Measurements from ENCODE around the gene SLC41A3.
A peak's percentile ranks its signal among the peaks of the same experiment; 100 is the strongest.

Gene SLC41A3

DNA sequence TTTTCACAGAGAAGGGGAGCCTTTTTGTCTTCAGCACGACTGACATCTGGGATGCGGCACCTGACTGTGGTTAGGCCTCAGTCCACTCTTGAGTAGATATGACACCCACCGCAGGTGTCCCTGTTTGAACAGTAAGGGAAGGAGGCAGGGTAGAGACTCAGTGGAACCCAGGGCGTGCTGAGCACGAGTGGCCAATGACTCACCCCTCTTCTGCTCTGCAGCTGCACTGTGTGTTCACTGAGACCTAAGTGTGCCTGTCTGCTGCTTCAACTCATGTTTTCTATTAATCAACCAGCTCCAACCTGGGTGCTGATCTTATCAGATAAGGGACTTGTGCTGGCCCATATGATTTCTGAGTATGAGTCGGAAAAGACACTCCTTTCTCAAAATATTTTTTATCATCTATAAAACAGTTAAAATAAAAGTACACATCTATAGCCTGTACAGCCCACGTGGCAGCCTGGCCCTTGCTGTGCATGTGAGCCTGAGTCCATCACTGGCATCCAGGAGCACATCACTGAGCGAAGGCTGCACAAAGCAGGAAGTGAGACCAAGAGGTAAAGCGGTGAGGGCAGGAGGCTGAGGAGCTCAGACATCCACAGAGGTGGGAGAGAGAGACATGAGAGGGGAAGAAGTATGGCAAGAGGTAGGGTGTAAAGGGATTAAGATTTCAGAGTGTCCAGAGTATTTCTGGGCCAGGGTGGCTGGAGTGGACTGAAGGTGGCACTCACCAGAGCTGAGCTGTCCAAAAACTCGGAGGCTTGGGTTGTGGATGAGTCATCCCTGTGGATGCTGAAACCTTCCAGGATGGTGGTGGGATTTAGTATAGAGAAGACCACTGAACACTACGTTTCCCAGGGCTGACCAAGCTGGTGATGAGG lies 49.2 kb downstream of the SLC41A3 start:
- H3K4me2 ChIP-seq = no peak overlapping the region
- H3K27ac ChIP-seq = no peak overlapping the region
- H3K4me3 ChIP-seq = no peak overlapping the region
- no peak overlapping the region for H3K9ac ChIP-seq
- H3K9me3 ChIP-seq = peaks cover 15% of the 10 kb centered on the region
- no peaks in the 10 kb centered on the region for H3K27me3 ChIP-seq
- H4K20me1 ChIP-seq = no peaks in the 10 kb centered on the region
- H3K36me3 ChIP-seq = peaks cover 50% of the 10 kb centered on the region
- no peak for TF ChIP-seq Cebpa-rat (IDR thresholded peaks at IDR 0.05)
- H3K4me1 ChIP-seq = no peaks in the 10 kb centered on the region

DNA sequence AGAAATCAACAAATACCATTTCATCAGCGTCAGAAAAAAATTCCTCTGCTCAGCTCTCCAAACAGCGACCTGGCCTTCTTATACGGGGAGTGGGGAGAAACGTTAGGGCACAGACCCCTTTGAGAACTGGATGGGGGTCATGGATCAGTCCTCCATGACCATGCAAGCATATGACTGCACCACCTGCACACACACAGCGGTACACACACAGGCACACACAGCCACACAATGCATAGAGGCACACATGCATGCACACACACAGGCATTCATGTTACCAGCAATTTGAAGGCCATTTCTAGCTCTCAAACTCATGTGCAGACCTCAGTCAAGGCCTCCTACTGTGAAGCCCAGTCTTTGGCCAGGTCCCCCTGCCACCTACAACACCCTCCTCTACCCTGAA lies 50.2 kb downstream of the SLC41A3 start:
- Histone ChIP-seq H3K4me2 (no peak overlapping the region), H3K36me3 (peaks cover 58% of the 10 kb centered on the region), H3K4me1 (no peaks in the 10 kb centered on the region), H3K9me3 (peaks cover 22% of the 10 kb centered on the region), H4K20me1 (no peaks in the 10 kb centered on the region), H3K9ac (no peak overlapping the region), H3K27ac (no peak overlapping the region), H3K4me3 (no peak overlapping the region), H3K27me3 (no peaks in the 10 kb centered on the region)
- no peak for TF ChIP-seq Cebpa-rat (IDR thresholded peaks at IDR 0.05)

DNA sequence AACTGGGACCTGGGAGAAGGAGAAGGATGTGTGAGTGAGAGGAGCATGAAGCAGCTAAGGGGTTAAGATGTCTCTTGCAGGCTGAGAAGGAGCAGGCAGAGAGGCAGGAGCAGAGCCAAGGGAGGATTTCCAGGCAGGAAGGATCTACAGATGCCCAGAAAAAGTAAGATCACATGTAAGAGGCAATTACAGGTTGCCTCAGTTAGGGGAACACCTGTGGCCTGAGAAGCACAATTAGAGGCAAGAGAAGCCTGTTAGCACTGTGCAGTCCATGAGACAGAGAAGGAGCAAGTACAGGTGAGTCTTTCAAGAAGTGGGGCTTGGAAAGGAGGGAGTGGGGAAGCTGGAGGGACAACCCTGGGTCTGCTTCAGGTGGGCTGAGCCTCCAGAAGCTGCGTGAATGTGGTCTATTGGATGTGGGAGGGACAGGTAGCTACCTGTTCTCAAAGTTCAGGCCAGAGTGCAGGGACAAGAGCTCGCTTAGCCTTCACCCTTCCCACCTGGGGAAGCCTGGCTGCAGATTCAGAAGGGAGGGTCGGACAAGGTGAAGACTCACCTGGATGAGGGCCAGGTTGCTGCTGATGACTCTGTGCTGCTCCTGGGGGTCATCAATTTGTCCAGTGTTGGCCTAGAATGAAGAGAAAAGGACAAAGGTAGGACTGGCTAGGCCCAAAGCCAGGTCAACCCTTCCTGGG lies 50.7 kb downstream of the SLC41A3 start:
- no peak overlapping the region for H3K4me2 ChIP-seq
- H3K9me3 ChIP-seq = peaks cover 25% of the 10 kb centered on the region
- TF ChIP-seq Cebpa-rat (IDR thresholded peaks at IDR 0.05) = no peak
- no peak overlapping the region for H3K4me3 ChIP-seq
- no peak overlapping the region for H3K27ac ChIP-seq
- H3K9ac ChIP-seq = no peak overlapping the region
- no peaks in the 10 kb centered on the region for H3K4me1 ChIP-seq
- peaks cover 61% of the 10 kb centered on the region for H3K36me3 ChIP-seq
- H4K20me1 ChIP-seq = no peaks in the 10 kb centered on the region
- H3K27me3 ChIP-seq = no peaks in the 10 kb centered on the region

DNA sequence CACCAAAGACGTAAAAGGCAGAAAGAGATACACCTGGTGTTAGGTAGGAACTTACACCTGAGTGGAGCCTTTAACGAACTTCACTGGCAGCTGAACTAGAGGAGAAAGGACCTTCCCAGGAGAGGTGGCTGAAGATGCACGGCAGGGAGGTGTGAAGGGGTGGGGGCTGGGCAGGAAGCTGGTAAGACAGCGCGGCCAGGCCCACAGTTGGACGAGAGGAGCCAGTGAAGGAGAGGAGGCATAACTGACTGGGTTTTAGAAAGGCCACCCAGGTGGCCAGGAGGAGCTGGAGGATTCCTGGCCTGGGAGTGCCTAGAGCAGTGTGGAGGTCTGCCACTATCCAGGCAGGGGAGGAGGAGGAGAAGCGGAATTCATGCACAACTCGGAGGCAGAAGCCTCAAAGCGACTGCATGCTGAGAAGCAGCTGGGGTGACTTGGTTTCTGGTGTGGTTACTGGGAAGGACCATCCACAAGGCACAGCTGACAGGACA lies 51.9 kb downstream of the SLC41A3 start:
- Histone ChIP-seq H3K36me3 (peaks cover 61% of the 10 kb centered on the region), H4K20me1 (no peaks in the 10 kb centered on the region), H3K4me2 (no peak overlapping the region), H3K27ac (no peak overlapping the region), H3K4me1 (no peaks in the 10 kb centered on the region), H3K27me3 (no peaks in the 10 kb centered on the region), H3K9me3 (peaks cover 25% of the 10 kb centered on the region), H3K9ac (no peak overlapping the region), H3K4me3 (no peak overlapping the region)
- no peak for TF ChIP-seq Cebpa-rat (IDR thresholded peaks at IDR 0.05)

DNA sequence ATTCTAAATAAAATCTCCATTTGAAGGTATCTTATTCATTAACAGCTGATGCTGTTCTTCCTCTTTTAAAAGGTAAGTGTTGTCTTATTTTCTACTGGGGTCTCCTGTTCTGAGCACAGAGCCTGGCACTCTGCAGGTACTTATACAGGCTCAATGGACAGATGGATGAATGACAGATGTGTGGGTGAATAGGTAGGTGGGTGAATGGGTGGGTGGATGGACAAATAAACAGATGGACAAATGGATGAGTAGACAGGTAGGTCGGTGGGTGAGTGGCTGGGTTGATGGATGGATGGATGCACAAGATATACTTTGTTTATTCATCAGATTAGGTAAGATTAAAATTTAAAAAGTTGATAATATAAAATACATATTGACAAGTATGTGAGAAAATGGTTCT lies 53.5 kb downstream of the SLC41A3 start:
- Histone ChIP-seq H3K4me1 (no peaks in the 10 kb centered on the region), H3K36me3 (peaks cover 67% of the 10 kb centered on the region), H3K27me3 (no peaks in the 10 kb centered on the region), H3K4me3 (no peak overlapping the region), H4K20me1 (no peaks in the 10 kb centered on the region), H3K27ac (no peak overlapping the region), H3K9ac (no peak overlapping the region), H3K4me2 (no peak overlapping the region), H3K9me3 (peaks cover 26% of the 10 kb centered on the region)
- no peak for TF ChIP-seq Cebpa-rat (IDR thresholded peaks at IDR 0.05)

DNA sequence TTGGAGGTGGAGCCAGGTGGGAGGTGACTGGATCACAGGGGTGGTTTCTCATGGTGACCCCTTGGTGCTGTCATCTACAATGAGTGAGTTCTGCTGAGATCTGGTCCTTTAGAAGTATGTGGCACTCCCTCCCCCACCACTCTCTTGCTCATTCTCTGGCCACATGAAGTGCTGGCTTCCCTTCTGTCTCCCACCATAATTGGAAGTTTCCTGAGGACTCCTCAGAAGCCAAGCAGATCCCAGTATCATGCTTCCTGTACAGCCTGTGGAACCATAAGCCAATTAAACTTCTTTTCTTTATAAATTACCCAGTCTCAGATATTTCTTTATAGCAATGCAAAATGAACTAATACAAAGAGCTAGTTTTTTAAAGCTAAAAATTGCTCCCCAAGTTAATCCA lies 54.7 kb downstream of the SLC41A3 start:
- Histone ChIP-seq H3K9ac (no peak overlapping the region), H3K4me1 (no peaks in the 10 kb centered on the region), H3K9me3 (peaks cover 26% of the 10 kb centered on the region), H3K36me3 (peaks cover 73% of the 10 kb centered on the region), H3K27ac (no peak overlapping the region), H3K4me2 (no peak overlapping the region), H4K20me1 (no peaks in the 10 kb centered on the region), H3K27me3 (no peaks in the 10 kb centered on the region), H3K4me3 (no peak overlapping the region)
- no peak for TF ChIP-seq Cebpa-rat (IDR thresholded peaks at IDR 0.05)

DNA sequence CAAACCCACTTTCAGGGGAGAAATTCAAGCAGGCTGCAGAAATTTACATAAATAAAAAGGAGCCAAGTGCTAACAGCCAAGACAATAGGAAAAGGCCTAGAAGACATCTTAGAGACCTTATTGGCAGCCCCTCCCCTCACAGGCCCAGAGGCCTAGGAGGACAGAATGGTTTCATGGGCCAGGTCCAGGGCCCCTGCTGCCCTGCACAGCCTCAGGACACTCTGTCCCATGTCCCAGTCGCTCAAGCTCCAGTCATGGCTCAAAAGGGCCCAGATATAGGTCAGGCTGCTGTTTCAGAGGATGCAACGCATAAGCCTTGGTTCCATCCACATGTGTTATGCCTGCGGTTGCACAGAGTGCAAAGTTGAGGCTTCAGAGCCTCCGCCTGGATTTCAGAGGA lies 55.8 kb downstream of the SLC41A3 start:
- no peak overlapping the region for H3K27ac ChIP-seq
- no peak overlapping the region for H3K4me2 ChIP-seq
- peaks cover 26% of the 10 kb centered on the region for H3K9me3 ChIP-seq
- no peaks in the 10 kb centered on the region for H3K4me1 ChIP-seq
- peaks cover 69% of the 10 kb centered on the region for H3K36me3 ChIP-seq
- H3K9ac ChIP-seq = no peak overlapping the region
- H4K20me1 ChIP-seq = no peaks in the 10 kb centered on the region
- peak overlapping the region; percentile 39; the same call in 1 of the 2 replicates for H3K4me3 ChIP-seq
- H3K27me3 ChIP-seq = no peaks in the 10 kb centered on the region
- TF ChIP-seq Cebpa-rat (IDR thresholded peaks at IDR 0.05) = no peak

DNA sequence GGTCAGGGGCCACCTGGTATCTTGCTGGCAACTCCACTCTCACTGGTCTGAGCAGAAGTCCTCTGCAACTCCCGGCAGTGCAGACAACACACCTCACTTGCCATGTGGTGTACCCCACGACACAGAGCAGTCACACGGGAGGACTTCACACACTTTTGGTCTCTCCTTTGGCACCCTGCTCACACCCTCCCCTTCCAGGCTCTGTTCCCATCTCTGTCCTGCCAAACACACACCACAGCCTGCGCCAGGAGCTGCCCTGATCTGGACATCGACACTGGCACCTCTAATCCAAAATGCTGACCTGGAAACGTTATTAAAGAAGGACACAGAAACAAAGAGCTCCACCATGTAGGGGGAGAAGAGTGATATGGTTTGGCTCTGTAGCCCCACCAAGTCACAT lies 57.2 kb downstream of the SLC41A3 start:
- no peaks in the 10 kb centered on the region for H3K4me1 ChIP-seq
- H3K9ac ChIP-seq = no peak overlapping the region
- no peaks in the 10 kb centered on the region for H4K20me1 ChIP-seq
- H3K27ac ChIP-seq = no peak overlapping the region
- no peak overlapping the region for H3K4me3 ChIP-seq
- peaks cover 26% of the 10 kb centered on the region for H3K9me3 ChIP-seq
- TF ChIP-seq Cebpa-rat (IDR thresholded peaks at IDR 0.05) = no peak
- H3K4me2 ChIP-seq = no peak overlapping the region
- peaks cover 64% of the 10 kb centered on the region for H3K36me3 ChIP-seq
- no peaks in the 10 kb centered on the region for H3K27me3 ChIP-seq

DNA sequence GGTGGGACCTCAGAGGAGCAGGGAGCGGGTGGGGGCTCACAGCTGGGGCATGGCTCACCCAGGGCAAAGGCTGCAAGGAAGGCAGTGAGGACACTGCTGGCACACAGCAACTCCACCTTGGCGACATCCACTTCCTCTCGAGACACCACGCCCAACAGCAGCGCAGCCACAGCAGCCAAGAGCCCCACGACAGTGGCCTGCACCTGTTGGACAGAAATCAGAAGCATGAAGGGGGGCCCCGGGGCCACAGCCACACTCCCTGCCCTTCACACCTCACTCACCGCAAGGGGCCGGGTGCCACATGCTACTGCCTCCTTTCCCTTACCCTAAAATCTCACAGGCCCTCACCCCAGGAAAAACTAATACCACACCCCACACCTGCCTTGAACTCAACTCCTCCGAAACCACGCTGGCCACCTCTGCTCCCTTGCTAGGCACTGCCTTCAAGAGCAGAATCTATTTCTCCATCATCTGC lies 57.6 kb downstream of the SLC41A3 start:
- Histone ChIP-seq H3K27me3 (no peaks in the 10 kb centered on the region), H3K9me3 (peaks cover 26% of the 10 kb centered on the region), H4K20me1 (no peaks in the 10 kb centered on the region), H3K9ac (no peak overlapping the region), H3K4me3 (no peak overlapping the region), H3K4me2 (no peak overlapping the region), H3K27ac (no peak overlapping the region), H3K36me3 (peaks cover 60% of the 10 kb centered on the region), H3K4me1 (no peaks in the 10 kb centered on the region)
- no peak for TF ChIP-seq Cebpa-rat (IDR thresholded peaks at IDR 0.05)

DNA sequence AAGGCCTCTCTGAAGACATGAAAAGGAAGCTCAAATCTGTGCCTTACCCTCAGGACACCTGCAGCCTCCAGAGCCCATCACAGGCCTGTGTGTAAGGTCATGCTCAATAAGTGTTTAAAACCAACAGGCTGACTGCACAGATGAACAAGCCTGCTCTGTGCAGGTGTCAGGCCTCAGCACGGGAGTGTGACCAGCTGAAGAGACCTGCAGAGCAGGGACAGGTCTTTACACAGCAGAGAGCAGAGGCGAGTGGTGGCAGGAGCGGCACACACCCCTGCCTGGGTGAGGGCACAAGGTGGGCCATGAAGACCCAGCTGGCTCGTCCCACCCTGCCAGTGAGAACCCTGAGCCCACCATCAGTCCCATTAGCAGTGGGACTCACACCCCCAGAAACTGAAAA lies 58.1 kb downstream of the SLC41A3 start:
- Histone ChIP-seq H4K20me1 (no peaks in the 10 kb centered on the region), H3K27ac (no peak overlapping the region), H3K4me2 (no peak overlapping the region), H3K4me3 (no peak overlapping the region), H3K27me3 (no peaks in the 10 kb centered on the region), H3K36me3 (peaks cover 58% of the 10 kb centered on the region), H3K4me1 (no peaks in the 10 kb centered on the region), H3K9me3 (peaks cover 26% of the 10 kb centered on the region), H3K9ac (no peak overlapping the region)
- no peak for TF ChIP-seq Cebpa-rat (IDR thresholded peaks at IDR 0.05)

Data from BLaER1 (cell line).